Right atrium auricular region (tissue), 2 donors: ENCODE results near the gene SUN1. TPM values are rescaled to one million over a fixed set of nuclear protein-coding genes. Genes with fewer than 3 reads are reported as not detected.
A peak's percentile ranks its signal among the peaks of the same experiment; 100 is the strongest.
"Not testable (repeated sequence)": the region's sequence is repeated elsewhere in the genome, so short reads cannot be mapped to it uniquely, and the experiment has no call there.

Source experiments
- DNase-seq: peaks from one replicate; pipeline ENCODE4 v3.0.0-alpha.2; 2019; ENCODE audit warnings: low spot score
- H3K27ac ChIP-seq, 2 donors: fragments of 200-600 bp; sonication (generic); 1 replicate in 1 of 2; 2 replicates in 1 of 2; pipeline ENCODE4 v1.5.1; 2016 to 2019
- H3K27me3 ChIP-seq, 2 donors: fragments of 200-600 bp; sonication (generic); one replicate each; pipeline versions ENCODE4 v1.5.1 to v1.6.0; 2017 to 2019
- H3K36me3 ChIP-seq: fragments of 200-600 bp; sonication (generic); one replicate; pipeline ENCODE4 v1.5.1; 2016
- H3K4me1 ChIP-seq, 2 donors: fragments of 200-600 bp; sonication (generic); one replicate each; pipeline versions ENCODE4 v1.5.1 to v1.6.0; 2017 to 2019
- H3K4me3 ChIP-seq, 2 donors: fragments of 200-600 bp; sonication (generic); 1 replicate in 1 of 2; 2 replicates in 1 of 2; pipeline ENCODE4 v1.5.1; 2017 to 2019; ENCODE audit warnings: mild to moderate bottlenecking in 1 of 2, moderate library complexity in 1 of 2
- H3K9me3 ChIP-seq, 2 donors: fragments of 200-600 bp; sonication (generic); one replicate each; pipeline ENCODE4 v1.5.1; 2019
- total RNA-seq, 2 donors: library from RNA; depleted of rRNA; stranded (reverse); fragments of >200 nt; gene quantifications; one replicate each; pipeline ENCODE4 v1.1.0, GENCODE V29; 2016
- TF ChIP-seq, protein P1 (sequence below), 2 donors: fragments of 200-600 bp; sonication (generic); IDR thresholded peaks; one replicate each; pipeline ENCODE4 v1.5.1; 2019; ENCODE audit warnings: antibody characterized with exemption in 2 of 2

The SUN1 gene
- total RNA-seq, 2 donors from 2014 or later, result 84.4 to 97.5 TPM

DNA sequence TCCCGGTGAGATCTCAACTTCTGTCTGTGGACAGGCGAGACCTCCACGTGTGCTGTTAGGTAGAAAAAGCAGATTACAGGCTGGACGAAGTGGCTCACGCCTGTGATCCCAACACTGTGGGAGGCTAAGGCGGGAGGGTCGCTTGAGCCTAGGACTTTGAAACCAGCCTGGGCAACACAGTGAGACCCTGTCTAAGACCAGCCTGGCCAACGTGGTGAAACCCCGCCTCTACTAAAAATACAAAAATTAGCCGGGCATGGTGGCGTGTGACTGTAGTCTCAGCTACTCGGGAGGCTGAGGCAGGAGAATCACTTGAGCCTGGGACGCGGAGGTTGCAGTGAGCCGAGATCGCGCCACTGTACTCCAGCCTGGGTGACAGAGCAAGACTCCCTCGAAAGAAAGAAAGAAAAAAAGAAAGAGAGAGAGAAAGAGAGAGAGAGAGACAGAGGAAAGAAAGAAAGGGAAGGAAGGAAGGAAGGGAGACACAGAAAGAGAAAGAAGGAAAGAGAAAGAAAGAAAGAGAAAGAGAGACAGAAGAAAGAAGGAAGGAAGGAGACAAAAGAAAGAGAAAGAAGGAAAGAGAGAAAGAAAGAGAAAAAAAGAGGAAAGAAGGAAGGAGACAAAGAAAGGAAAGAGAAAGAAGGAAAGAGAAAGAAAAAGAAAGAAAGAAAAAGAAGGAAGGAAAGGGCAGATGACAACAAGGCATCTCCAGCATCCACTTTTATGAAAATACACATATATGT lies 29.6 kb upstream of the SUN1 start:
- DNase-seq, result no peak
- no peaks in the 10 kb centered on the region for H3K27me3 ChIP-seq
- TF ChIP-seq, protein P1, sequence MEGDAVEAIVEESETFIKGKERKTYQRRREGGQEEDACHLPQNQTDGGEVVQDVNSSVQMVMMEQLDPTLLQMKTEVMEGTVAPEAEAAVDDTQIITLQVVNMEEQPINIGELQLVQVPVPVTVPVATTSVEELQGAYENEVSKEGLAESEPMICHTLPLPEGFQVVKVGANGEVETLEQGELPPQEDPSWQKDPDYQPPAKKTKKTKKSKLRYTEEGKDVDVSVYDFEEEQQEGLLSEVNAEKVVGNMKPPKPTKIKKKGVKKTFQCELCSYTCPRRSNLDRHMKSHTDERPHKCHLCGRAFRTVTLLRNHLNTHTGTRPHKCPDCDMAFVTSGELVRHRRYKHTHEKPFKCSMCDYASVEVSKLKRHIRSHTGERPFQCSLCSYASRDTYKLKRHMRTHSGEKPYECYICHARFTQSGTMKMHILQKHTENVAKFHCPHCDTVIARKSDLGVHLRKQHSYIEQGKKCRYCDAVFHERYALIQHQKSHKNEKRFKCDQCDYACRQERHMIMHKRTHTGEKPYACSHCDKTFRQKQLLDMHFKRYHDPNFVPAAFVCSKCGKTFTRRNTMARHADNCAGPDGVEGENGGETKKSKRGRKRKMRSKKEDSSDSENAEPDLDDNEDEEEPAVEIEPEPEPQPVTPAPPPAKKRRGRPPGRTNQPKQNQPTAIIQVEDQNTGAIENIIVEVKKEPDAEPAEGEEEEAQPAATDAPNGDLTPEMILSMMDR (IDR thresholded peaks at IDR 0.05), result no peak
- peak overlapping the region in 1 of 2 donors; percentile 21 for H3K4me3 ChIP-seq
- no peaks in the 10 kb centered on the region for H3K9me3 ChIP-seq
- peak overlapping the region; percentile 37 to 58 for H3K27ac ChIP-seq
- peaks cover 0 to 26% of the 10 kb centered on the region in 2 donors for H3K4me1 ChIP-seq
- H3K36me3 ChIP-seq, result no peaks in the 10 kb centered on the region

DNA sequence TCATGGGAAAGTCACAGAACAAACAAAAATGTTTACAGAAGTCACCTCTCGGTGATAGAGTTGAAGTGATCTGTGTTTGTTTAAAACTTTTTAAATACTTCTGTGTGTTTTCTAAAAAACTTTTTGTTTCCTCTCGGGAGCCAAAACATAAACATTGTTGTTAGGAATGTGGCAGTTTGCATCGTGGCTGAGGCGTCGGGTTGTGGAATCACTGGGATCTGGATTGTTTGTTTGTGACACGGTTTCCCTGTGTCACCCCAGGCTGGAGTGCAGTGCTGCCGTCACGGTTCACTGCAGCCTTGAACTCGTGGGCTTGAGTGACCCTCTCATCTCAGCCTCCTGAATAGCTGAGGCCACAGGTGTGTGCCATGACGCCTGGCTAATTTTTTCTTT lies 29.0 kb upstream of the SUN1 start:
- Histone ChIP-seq H3K4me1 (peaks cover 0 to 26% of the 10 kb centered on the region in 2 donors), H3K36me3 (no peaks in the 10 kb centered on the region), H3K4me3 (no peak overlapping the region), H3K27me3 (no peaks in the 10 kb centered on the region), H3K9me3 (no peaks in the 10 kb centered on the region), H3K27ac (no peak overlapping the region)
- TF ChIP-seq, protein P1 (IDR thresholded peaks at IDR 0.05), result no peak
- no peak for DNase-seq

DNA sequence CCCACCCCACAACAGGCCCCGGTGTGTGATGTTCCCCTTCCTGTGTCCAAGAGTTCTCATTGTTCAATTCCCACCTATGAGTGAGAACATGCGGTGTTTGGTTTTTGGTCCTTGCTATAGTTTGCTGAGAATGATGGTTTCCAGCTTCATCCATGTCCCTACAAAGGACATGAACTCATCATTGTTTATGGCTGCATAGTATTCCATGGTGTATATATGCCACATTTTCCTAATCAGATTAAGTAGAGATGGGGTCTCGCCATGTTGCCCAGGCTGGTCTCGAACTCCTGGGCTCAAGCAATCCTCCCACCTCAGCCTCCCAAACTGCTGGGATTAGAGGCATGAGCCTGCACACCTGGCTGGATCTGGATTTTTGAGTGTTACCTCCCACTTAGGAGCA lies 28.5 kb upstream of the SUN1 start:
- DNase-seq, H3K36me3 ChIP-seq, H3K9me3 ChIP-seq, H3K27ac ChIP-seq, H3K27me3 ChIP-seq, H3K4me3 ChIP-seq: not testable (repeated sequence)
- peaks cover 0 to 26% of the 10 kb centered on the region in 2 donors for H3K4me1 ChIP-seq

DNA sequence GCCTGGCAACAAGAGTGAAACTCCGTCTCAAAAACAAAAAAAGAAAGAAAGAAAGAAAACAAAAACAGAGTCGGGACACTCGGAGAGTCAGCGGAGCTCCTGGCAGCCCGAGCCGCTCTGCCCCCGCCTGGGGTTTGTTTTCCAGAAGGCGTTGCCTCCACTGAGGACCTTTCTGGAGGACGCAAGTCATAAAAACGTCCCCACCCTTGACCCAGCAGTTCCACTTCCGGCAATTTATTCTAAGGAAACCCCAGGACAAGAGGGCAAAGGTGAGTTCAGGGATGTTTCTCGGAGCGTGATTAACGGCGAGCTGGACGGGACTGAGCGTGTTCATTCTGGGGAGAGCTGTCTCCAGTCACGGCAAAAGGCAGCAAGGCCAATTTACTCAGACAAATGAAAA lies 27.0 kb upstream of the SUN1 start:
- Histone ChIP-seq H3K36me3 (no peaks in the 10 kb centered on the region), H3K4me3 (peak overlapping the region in 1 of 2 donors; percentile 10), H3K27me3 (no peaks in the 10 kb centered on the region), H3K27ac (peak overlapping the region; percentile 60 to 62), H3K4me1 (peaks cover 0 to 26% of the 10 kb centered on the region in 2 donors), H3K9me3 (no peaks in the 10 kb centered on the region)
- peak; percentile 70 for DNase-seq
- TF ChIP-seq, protein P1 (IDR thresholded peaks at IDR 0.05), result no peak

DNA sequence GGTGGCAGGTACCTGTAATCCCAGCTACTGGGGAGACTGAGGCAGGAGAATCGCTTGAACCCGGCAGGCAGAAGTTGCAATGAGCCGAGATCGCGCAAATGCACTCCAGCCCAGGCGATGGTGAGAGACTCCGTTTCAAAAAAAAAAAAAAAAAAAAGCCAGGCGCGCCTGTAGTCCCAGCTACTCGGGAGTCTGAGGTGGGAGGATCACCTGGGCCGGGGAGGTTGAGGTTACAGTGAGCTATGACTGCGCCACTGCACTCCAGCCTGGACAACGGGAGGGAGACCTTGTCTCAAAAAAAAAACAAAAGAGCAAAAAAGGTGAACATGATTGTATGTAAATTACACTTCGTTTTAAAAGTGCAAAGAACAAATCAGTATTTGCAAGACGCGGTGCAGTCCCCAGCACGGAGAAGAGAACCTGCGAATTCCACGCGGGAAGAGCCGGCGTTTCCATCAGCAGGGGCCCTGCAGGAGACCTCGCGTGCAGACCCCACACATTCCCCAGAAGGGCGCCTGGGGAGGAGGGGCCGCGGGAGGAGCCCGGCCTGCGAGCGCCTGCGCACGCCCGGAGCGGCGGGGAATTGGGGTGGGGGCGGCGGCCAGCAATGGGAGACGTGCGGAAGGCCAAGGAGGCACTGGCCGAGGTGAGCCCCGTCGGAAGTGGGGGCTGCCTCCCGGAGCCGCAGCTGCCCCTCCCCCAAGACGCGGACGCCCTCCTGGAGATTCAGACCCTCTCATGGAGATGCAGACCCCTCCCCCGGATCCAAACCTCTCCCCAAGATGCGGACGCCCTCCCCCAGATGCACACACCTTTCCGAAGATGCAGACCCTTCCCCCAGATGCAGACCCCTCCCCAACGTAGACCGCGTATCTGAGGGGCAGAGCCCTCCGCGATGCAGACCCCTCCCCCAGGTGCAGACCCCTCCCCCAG lies 16.7 kb upstream of the SUN1 start:
- Histone ChIP-seq H3K27me3 (no peaks in the 10 kb centered on the region), H3K9me3 (no peaks in the 10 kb centered on the region), H3K4me1 (peaks cover 0 to 54% of the 10 kb centered on the region in 2 donors), H3K36me3 (no peaks in the 10 kb centered on the region), H3K27ac (peak overlapping the region; percentile 88 to 95), H3K4me3 (peak overlapping the region; percentile 49 to 95)
- no peak for DNase-seq
- TF ChIP-seq, protein P1 (IDR thresholded peaks at IDR 0.05), result no peak

DNA sequence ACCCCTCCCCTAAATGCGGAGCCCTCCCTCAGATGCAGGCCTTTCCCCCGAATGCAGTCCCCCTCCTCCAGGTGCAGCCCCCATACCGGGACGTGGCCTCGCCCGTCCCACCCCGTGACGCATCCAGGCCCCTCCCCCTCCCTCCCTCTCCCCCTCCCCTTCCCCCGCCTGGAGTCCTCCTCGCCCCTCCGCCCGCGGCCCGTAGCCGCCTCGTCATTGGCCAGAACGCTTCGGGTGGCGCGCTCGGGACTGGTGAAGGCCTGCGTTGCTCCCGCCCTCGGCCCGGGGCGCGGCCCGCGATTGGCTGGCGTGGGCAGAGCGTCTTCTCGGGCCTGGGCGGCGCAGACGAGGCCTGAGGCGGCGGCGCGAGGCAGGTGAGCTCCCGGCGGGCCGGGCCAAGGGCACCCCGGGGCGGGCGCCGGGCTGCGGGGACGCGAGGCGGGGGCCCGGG lies 16.0 kb upstream of the SUN1 start:
- no peaks in the 10 kb centered on the region for H3K36me3 ChIP-seq
- peaks cover 0 to 62% of the 10 kb centered on the region in 2 donors for H3K4me1 ChIP-seq
- H3K4me3 ChIP-seq, result peak overlapping the region; percentile 82 to 95
- H3K9me3 ChIP-seq, result no peaks in the 10 kb centered on the region
- TF ChIP-seq, protein P1 (IDR thresholded peaks at IDR 0.05), result no peak
- H3K27me3 ChIP-seq, result no peaks in the 10 kb centered on the region
- peak overlapping the region; percentile 88 to 95 for H3K27ac ChIP-seq
- DNase-seq, result peak; percentile 97
